H1 (cell line): ENCODE measurements around the gene AKR1D1.

ENCODE experiments used
- JUND ChIP-seq: IDR thresholded peaks from 2 replicates; pipeline ENCODE4 v1.6.1; 2011; ENCODE audit warnings: mild to moderate bottlenecking, improper control_type of control experiment, low read length
- NANOG ChIP-seq: IDR thresholded peaks from 2 replicates; pipeline ENCODE4 v1.6.1; 2011; ENCODE audit warnings: low read length, low read depth, mild to moderate bottlenecking, inconsistent platforms; ENCODE audit not compliant: insufficient read depth, poor library complexity, severe bottlenecking
- POLR2A ChIP-seq, 2 experiments: IDR thresholded peaks; 1 replicate in 1 of 2; 2 replicates in 1 of 2; pipeline ENCODE4 v1.6.1; 2011; ENCODE audit warnings: low read depth in 2 of 2, low read length in 2 of 2, mild to moderate bottlenecking in 2 of 2; ENCODE audit errors: control extremely low read depth in 1 of 2
- RBBP5 ChIP-seq: IDR thresholded peaks from 2 replicates; pipeline ENCODE4 v1.7.1; 2012; ENCODE audit warnings: low read depth, mild to moderate bottlenecking, inconsistent platforms, low read length, moderate library complexity, borderline replicate concordance
- RXRA ChIP-seq: IDR thresholded peaks from 2 replicates; pipeline ENCODE4 v1.6.1; 2011; ENCODE audit warnings: low read depth, mild to moderate bottlenecking, low read length, moderate library complexity; ENCODE audit not compliant: insufficient read depth
- SIN3A ChIP-seq, 2 experiments: IDR thresholded peaks in 1 of 2; conservative IDR thresholded peaks in 1 of 2; 2 replicates each; pipeline ENCODE4 v1.6.1; 2011 to 2012; ENCODE audit warnings: low read length in 2 of 2, improper control_type of control experiment in 1 of 2, low read depth in 1 of 2, mild to moderate bottlenecking in 1 of 2
- SRF ChIP-seq: IDR thresholded peaks from 2 replicates; pipeline ENCODE4 v1.6.1; 2011; ENCODE audit warnings: mild to moderate bottlenecking, low read depth, low read length, moderate library complexity
- TAF1 ChIP-seq: IDR thresholded peaks from 2 replicates; pipeline ENCODE4 v1.6.1; 2011; ENCODE audit warnings: mild to moderate bottlenecking, low read depth, low read length
- TF ChIP-seq, protein P1 (sequence below), 3 experiments: IDR thresholded peaks; 1 replicate in 2 of 3; 2 replicates in 1 of 3; pipeline versions ENCODE4 v1.5.1 to v1.6.1; 2011; ENCODE audit warnings: low read length in 3 of 3, mild to moderate bottlenecking in 3 of 3, inconsistent platforms in 2 of 3, low read depth in 1 of 3, moderate library complexity in 1 of 3; ENCODE audit not compliant: insufficient read depth in 1 of 3; ENCODE audit errors: control extremely low read depth in 1 of 3
- TF ChIP-seq, protein P2 (sequence below): IDR thresholded peaks from 2 replicates; pipeline ENCODE4 v1.6.1; 2011; ENCODE audit warnings: low read length, improper control_type of control experiment

DNA sequence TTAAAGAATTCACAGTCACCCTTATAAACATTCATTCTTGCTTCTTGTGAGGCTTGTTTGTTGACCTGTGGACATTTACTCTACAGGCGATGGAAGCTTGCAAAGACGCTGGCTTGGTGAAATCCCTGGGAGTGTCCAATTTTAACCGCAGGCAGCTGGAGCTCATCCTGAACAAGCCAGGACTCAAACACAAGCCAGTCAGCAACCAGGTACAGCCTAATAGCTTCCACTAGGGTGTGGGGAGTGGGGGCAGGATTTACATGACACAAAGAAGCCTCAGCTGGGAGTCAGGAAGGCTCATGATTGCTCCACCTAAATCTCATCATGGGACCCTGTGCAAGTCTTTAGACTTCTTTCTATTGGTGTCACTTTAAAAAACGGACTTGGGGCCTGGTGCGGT, 29.0 kb downstream of the AKR1D1 start:
- TF ChIP-seq, protein P1, sequence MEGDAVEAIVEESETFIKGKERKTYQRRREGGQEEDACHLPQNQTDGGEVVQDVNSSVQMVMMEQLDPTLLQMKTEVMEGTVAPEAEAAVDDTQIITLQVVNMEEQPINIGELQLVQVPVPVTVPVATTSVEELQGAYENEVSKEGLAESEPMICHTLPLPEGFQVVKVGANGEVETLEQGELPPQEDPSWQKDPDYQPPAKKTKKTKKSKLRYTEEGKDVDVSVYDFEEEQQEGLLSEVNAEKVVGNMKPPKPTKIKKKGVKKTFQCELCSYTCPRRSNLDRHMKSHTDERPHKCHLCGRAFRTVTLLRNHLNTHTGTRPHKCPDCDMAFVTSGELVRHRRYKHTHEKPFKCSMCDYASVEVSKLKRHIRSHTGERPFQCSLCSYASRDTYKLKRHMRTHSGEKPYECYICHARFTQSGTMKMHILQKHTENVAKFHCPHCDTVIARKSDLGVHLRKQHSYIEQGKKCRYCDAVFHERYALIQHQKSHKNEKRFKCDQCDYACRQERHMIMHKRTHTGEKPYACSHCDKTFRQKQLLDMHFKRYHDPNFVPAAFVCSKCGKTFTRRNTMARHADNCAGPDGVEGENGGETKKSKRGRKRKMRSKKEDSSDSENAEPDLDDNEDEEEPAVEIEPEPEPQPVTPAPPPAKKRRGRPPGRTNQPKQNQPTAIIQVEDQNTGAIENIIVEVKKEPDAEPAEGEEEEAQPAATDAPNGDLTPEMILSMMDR (IDR thresholded peaks at IDR 0.05; ENCODE audit: control extremely low read depth in 1 of 3, insufficient read depth in 1 of 3, low read depth in 1 of 3, low read length in 3 of 3): no peak
- TF ChIP-seq RBBP5 (no peak), POLR2A (IDR thresholded peaks at IDR 0.05; ENCODE audit: control extremely low read depth in 1 of 2, low read depth in 2 of 2, low read length in 2 of 2) (no peak), TAF1 (no peak), SRF (no peak), NANOG (no peak), SIN3A (conservative IDR thresholded peaks at IDR 0.05 in 1 of 2, IDR thresholded peaks at IDR 0.05 in 1 of 2; ENCODE audit: low read depth in 1 of 2, low read length in 2 of 2) (no peak), JUND (no peak), RXRA (no peak)
- TF ChIP-seq, protein P2, sequence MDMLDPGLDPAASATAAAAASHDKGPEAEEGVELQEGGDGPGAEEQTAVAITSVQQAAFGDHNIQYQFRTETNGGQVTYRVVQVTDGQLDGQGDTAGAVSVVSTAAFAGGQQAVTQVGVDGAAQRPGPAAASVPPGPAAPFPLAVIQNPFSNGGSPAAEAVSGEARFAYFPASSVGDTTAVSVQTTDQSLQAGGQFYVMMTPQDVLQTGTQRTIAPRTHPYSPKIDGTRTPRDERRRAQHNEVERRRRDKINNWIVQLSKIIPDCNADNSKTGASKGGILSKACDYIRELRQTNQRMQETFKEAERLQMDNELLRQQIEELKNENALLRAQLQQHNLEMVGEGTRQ: no peak
